HG02588 (cell line): ENCODE measurements around the gene MYO10.
"Not testable (repeated sequence)": the region's sequence is repeated elsewhere in the genome, so short reads cannot be mapped to it uniquely, and the experiment has no call there.

Source experiments
- ATAC-seq: cut with Tn5 transposase; IDR thresholded peaks from one replicate; pipeline ENCODE4 v1.9.1; 2021; ENCODE audit warnings: mild to moderate bottlenecking, moderate library complexity; ENCODE audit not compliant: unreplicated experiment

Gene MYO10

GRCh38 chr5:16791036-16791705, 144.9 kb downstream of the MYO10 start:
- no peak for ATAC-seq

- no peak for ATAC-seq
Observed at GRCh38 chr5:16788957-16789356, 147.1 kb downstream of the MYO10 start.

GRCh38 chr5:16787278-16787677, 148.8 kb downstream of the MYO10 start:
- no peak for ATAC-seq

- ATAC-seq: peak; percentile 97
Observed at GRCh38 chr5:16784843-16785791, 151.0 kb downstream of the MYO10 start.

- ATAC-seq: no peak
Observed at GRCh38 chr5:16784088-16784487, 152.0 kb downstream of the MYO10 start.

GRCh38 chr5:16781828-16782626, 154.1 kb downstream of the MYO10 start:
- no peak for ATAC-seq

- no peak for ATAC-seq
Observed at GRCh38 chr5:16780325-16780724, 155.8 kb downstream of the MYO10 start.

- no peak for ATAC-seq
Observed at GRCh38 chr5:16777432-16777831, 158.7 kb downstream of the MYO10 start.

GRCh38 chr5:16776611-16777251, 159.4 kb downstream of the MYO10 start:
- no peak for ATAC-seq

- ATAC-seq: no peak
Observed at GRCh38 chr5:16774806-16775205, 161.3 kb downstream of the MYO10 start.

- no peak for ATAC-seq
Observed at GRCh38 chr5:16773991-16774390, 162.1 kb downstream of the MYO10 start.

GRCh38 chr5:16772556-16772955, 163.5 kb downstream of the MYO10 start:
- ATAC-seq: no peak

GRCh38 chr5:16768184-16768583, 167.9 kb downstream of the MYO10 start:
- ATAC-seq: no peak

GRCh38 chr5:16763211-16763610, 172.9 kb downstream of the MYO10 start:
- no peak for ATAC-seq

- no peak for ATAC-seq
Observed at GRCh38 chr5:16759147-16759773, 176.8 kb downstream of the MYO10 start.

- ATAC-seq: no peak
Observed at GRCh38 chr5:16757989-16758501, 178.0 kb downstream of the MYO10 start.

- not testable (repeated sequence) for ATAC-seq
Observed at GRCh38 chr5:16757577-16757976, 178.5 kb downstream of the MYO10 start.

GRCh38 chr5:16757146-16757545, 178.9 kb downstream of the MYO10 start:
- ATAC-seq: no peak

GRCh38 chr5:16756692-16757091, 179.4 kb downstream of the MYO10 start:
- ATAC-seq: no peak

- no peak for ATAC-seq
Observed at GRCh38 chr5:16755641-16756040, 180.4 kb downstream of the MYO10 start.
